ENCODE measurements around the gene FBXW11.
"Not testable (repeated sequence)": the region's sequence is repeated elsewhere in the genome, so short reads cannot be mapped to it uniquely, and the experiment has no call there.

The FBXW11 gene

DNA sequence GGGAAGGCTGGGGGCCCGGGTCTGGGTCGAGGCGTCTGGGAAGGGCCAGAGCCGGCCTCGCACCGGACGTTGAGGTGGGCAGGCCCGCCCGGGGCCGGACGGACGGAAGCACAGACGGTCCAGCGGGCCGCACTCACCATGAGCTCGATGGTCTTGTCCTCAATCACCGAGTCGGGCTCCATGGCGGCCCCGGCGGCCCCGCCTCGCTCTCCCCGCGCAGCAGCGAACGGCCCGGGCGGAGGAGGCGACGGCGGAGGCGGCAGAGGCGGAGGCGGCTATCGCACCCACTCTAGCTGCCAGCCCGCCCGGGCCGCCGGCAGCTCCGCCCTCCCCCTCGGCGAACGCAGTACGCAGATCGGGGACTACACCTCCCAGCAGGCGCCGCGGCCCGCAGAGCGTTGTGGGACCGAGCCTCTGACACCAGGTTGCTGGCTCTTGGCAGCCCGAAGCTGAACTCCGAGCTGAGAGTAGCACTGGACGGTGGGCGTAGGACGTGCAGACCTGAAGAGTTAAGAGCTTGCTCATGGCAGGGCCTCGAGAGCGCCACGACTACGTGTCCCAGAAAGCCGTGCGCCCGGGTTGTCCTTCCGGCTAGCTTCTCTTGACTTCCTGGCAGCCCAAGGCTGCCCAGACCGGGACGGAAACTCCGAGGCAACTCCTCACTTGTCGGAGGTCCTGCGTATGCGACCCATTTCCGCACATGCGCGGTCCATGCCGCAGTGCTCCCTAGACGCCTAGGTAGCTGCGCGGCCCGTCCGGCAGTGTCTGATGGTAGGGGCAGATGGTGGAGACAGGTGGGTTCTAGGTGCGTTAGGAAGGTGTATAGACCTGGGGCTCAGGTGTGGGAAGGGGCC, at the start of gene FBXW11:
TSS of gene FBXW11 (minus strand) at position 318 of the 854 bp plus-strand sequence. CDS start at position 182, 136 bp downstream.
- peak; percentile 97 for DNase-seq

DNA sequence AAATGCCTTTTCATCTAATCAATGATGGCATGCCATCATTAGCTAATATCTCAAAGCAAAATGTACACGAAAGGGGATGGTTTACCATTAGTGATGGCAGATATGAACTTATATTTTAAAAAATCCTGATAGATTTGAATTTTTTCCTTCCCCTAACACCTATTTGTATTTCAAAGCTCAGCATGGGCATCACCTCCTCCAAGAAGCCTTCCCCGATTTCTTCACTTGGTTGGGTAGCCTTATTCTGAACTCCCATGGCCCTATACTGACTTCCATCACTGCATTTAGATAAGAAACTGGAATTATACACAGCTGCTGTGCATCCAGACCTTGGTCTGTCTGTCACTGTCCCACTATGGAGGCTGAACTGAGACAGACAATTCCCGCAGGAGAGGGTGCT, 49.6 kb upstream of the FBXW11 start:
- no peak for DNase-seq

- no peak for DNase-seq
These were observed 49.0 kb upstream of the FBXW11 start for GRCh38 chr5:172055421-172055820.

GRCh38 chr5:172054611-172055153, 48.2 kb upstream of the FBXW11 start:
- no peak for DNase-seq

- no peak for DNase-seq
These were observed 46.2 kb upstream of the FBXW11 start for GRCh38 chr5:172052450-172053236.

DNA sequence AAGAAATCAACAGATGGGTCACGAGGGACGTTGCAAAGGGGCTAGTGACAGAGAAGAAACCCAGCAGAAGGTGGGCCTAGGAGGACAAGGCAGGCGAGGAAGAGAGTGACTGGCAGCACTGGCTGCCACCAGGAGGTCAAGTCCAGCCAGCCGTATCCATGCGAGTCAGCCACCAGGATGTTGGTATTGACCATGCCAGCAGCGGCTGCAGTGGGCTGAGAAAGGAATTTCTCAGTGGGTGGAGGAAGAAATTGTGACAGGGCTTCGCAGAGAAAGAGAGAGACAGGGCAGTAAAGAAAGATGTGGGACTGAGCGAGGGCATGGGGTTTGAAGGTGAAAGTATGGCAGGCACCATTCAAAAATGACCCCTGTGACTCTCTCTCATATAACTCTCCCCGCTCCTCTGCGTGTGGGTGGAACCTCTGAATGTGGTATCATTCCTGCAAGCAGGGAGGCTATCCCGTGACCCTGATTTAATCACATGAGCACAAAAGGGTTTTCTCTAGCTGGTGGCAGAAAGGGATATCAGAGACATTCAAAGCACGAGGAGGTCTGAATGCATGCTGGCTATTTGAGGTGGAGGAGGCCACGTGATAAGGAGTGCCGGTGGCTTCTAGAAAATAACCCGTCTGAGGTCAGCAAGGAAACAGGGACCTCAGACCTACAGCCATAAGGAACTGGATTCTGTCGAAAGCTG, 45.4 kb upstream of the FBXW11 start:
- no peak for DNase-seq

GRCh38 chr5:172050080-172050479, 43.6 kb upstream of the FBXW11 start:
- no peak for DNase-seq

- DNase-seq: no peak
These were observed 42.9 kb upstream of the FBXW11 start for GRCh38 chr5:172049226-172049796.

DNA sequence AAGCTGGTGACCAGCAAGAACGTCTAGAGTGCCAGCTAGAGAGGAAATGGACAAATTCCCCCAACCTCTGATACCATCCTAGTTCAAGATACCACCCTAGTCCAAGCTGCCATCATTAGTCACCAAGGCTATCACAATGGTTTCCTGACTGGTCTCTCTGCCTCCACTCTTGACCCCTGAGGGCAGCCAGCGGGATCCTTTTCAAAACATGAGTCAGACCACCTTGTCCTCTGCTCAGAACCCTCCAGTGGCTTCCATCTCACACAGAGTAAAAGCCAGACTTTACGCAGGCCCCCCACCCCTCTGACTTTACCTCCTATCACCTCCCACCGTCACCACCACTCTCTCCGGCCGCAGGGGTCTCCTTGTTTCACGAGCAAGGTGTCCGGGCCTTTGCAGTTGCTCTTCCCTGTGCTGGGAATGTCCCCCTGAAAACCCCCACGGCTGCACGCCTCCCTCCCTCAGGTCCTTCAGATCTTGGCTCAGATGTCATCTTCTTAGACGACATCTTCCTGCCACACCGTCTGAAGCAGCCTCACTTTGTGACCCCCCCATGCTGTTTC, 42.2 kb upstream of the FBXW11 start:
- no peak for DNase-seq

- no peak for DNase-seq
These were observed 41.7 kb upstream of the FBXW11 start for GRCh38 chr5:172048170-172048422.

GRCh38 chr5:172046593-172046992, 40.2 kb upstream of the FBXW11 start:
- no peak for DNase-seq

DNA sequence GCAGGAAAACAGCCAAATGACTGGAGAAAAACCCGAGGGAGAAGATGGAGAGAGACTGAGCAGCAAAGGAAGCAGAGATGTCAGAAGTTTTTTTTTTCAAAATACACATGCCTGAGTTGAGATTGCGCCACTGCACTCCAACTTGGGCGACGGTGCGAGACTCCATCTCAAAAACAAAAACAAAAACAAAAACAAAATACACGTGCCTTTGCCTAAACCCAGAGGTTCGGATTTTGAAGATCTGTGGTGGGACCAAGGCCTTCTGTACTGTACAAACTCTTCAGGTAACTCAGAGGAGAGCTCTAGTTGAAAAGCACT, 38.8 kb upstream of the FBXW11 start:
- no peak for DNase-seq

- DNase-seq: no peak
These were observed 38.3 kb upstream of the FBXW11 start for GRCh38 chr5:172044631-172045314.

DNA sequence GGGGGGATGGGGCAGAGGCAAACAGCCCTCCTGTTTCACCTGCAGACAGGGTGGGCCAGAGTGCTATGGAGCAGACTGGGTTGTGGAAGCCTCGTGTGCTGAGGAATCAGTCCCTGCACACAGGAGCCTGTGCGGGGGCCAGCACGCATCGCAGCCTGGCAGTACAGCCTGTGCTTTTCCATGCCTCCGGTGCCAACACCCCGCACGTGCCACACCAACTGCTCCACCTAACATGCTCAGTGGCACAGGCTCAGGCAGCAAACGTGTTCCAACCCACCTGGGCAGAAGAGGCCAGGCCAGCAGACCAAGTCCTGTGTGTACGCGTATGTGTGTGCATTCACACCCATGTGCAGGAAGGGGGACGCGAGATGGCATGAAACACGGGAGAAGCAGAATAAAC, 37.4 kb upstream of the FBXW11 start:
- DNase-seq: no peak

DNA sequence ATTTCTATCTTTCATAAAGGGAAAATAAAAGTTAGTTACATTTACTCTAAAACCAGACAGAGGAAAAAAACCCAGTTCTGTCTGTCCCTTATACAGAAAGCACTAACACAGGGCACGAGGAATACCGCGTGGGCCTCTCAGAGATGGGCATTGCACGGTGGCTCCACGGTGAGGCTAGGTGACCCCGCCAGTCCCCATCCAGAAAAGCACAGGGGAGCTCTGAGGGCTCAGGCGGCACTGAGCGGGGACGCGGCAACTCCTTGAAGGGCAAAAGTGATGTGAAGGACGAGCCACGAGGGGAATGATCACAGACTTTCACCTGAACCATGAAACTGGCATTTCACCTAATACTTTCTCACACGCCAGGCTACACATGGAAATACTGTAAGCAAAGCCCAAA, 35.7 kb upstream of the FBXW11 start:
- DNase-seq: no peak

- DNase-seq: no peak
These were observed 31.7 kb upstream of the FBXW11 start for GRCh38 chr5:172038167-172038566.

DNA sequence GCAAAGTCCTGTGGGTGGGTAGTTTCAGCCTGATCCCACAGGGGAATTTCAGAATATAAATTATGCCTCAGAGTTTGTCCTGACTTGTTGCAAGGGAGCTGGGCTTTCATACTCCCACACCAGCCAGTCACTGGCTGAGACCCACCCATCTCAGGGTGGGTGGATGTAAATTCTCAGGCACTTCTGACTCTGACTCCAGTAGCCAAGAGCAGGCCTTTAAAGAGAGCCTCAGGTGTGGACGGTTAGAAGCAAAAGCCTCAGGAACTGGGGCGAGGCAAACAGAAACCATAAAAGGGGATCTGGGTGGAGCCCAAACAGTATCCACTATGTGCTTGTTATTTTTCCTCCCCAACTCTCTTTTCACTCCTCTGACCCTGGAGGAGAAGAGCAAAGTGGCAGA, 28.6 kb upstream of the FBXW11 start:
- DNase-seq: no peak

GRCh38 chr5:172031894-172032461, 25.5 kb upstream of the FBXW11 start:
- no peak for DNase-seq

DNA sequence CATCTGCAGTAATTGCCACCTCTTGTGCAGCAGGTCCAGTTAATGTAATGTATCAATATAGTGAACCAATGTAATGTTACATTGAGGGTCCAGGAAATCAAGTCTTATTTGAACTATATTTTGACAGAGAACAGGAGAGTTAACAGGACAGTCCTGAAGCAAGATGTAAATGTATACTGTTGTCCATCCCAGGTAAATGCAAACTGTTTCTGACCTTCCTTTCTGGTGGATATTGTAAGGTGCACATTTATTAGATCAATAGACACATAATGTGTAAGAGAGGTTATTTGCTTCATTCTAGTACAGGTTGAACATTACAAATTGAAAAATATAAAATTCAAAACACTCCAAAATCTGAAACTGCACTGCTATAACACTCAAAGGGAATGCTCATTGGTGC, 23.4 kb upstream of the FBXW11 start:
- DNase-seq: no peak

DNA sequence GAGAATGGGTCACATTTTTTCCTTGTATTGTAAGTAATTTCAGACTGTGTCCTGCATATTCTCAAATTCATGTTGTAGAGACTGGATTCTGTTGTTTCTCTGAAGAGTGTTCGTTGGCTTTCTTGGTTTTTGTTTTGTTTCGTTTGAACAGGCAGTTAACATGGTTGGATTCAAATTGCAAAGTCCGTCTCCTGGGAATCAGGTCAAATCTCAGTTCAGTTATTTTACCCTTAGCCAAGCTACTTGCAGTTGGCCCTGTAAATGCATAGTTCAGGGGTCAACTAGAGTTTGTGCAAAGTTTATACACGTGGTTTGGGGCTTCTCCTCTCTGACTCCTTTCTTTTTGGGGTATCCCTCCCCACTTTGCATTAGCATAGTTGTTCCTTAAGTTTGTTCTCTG, 21.7 kb upstream of the FBXW11 start:
- DNase-seq: no peak

- not testable (repeated sequence) for DNase-seq
These were observed 13.8 kb upstream of the FBXW11 start for GRCh38 chr5:172020110-172020786.
